ENCODE data around the gene SLC25A46.
A peak's percentile ranks its signal among the peaks of the same experiment; 100 is the strongest.
"Not testable (repeated sequence)": the region's sequence is repeated elsewhere in the genome, so short reads cannot be mapped to it uniquely, and the experiment has no call there.

The SLC25A46 gene

DNA sequence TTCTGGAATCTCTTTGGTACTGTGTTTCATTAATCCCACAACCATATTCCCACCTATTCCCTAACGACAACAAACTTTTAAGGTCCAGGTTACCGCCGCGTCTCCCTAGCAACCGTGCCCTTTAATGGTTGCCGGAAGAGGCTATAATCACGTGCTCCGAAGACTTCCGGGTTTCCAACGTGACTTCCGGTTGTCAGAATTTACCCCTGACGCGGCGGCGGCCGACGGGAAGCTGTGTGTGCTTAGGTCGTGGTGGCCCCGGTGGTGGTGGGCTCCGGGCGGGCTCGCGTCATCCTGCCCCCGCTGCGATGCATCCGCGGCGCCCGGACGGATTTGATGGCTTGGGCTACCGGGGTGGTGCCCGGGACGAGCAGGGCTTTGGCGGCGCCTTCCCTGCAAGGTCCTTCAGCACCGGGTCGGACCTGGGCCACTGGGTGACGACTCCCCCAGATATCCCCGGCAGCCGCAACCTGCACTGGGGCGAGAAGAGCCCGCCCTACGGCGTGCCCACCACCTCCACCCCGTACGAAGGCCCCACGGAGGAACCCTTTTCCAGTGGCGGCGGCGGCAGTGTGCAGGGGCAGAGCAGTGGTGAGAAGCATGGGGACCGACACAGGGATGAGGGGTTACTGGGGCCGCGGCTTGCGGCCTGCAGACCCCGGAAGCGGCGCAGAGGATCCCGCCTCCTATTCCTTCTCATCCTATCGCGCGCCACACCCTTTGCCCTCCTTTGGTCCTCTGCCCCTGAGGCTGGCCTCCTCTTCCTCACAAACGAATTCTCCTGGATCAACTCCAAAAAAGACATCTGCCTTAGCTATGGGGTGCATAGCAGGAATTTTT is at the start of gene SLC25A46:
Gene SLC25A46, plus strand, starts transcription at position 196 of the 840 bp plus-strand sequence. Its CDS starts 113 bp downstream, at position 309.
- DNase-seq = peak; percentile 92

DNA sequence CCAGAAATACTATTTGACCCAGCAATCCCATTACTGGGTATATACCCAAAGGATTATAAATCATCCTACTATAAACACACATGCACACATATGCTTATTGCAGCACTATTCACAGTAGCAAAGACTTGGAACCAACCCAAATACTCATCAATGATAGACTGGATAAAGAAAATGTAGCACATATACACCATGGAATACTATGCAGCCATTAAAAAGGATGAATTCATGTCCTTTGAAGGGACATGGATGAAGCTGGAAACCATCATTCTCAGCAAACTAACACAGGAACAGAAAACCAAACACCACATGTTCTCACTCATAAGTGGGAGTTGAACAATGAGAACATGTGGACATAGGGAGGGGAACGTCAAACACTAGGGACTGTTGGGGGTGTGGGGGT is 48.2 kb upstream of the SLC25A46 start:
- DNase-seq = not testable (repeated sequence)

DNA sequence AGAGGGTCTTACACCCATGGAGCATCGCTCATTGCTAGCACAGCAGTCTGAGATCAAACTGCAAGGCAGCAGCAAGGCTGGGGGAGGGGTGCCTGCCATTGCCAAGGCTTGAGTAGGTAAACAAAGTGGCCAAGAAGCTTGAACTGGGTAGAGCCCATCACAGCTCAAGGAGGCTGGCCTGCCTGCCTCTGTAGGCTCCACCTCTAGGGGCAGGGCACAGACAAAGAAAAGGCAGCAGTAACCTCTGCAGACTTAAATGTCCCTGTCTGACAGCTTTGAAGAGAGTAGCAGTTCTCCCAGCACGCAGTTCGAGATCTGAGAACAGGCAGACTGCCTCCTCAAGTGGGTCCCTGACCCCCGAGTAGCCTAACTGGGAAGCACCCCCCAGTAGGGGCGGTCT is 46.1 kb upstream of the SLC25A46 start:
- DNase-seq = not testable (repeated sequence)

DNA sequence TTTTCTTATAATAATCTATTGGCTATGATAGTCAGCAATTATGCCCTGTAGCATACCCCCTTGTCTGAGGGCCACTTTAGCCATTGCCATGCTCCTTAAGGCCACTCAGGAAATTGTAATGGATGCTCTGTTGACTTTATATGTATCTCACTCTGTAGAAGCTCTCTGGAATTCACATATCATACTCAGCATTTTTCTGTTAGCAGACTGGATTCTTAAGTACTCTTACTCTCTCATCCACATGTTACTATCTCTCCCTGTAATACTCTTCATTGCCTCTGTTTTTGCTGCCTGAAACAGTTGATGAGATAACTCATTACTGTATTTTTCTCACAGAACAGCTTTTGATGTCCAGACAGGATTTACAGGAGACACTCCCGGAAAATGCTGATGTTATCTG is 36.5 kb upstream of the SLC25A46 start:
- DNase-seq = no peak

DNA sequence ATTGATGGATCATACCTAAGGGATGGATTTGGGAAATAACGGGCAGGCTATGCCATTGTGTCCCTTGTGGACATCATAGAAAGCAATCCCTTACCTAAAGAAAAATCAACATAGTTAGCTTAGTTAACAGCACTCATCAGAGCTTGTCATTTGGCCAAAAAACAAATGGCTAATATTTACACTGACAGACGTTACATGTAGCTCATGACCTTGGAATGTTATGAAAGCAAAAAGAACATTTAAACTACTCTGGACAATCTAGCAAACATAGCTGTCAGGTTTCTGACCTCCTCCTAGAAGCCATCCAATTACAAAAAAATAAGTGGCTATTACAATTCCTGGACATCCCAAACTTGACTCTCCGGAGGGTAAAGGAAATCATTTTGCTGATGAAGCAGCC is 36.1 kb upstream of the SLC25A46 start:
- DNase-seq = no peak

DNA sequence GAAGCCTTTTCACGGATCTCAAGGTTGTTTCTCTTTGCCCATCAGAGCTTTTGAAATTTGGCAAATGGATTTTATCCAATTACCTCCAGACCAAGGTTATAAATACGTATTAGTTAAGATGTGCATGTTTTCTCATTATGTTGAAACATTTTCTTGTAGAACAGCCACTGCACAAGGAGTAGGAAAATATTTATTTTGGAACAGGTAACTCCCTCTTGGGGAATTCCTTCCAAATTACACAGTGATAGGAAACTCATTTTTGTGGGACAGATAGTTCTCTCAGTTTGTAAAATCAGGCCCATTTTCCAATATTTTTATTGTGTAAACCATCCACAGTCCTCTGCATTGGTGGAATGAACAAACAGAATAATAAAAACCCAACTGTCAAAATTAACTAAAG is 35.3 kb upstream of the SLC25A46 start:
- DNase-seq = no peak

DNA sequence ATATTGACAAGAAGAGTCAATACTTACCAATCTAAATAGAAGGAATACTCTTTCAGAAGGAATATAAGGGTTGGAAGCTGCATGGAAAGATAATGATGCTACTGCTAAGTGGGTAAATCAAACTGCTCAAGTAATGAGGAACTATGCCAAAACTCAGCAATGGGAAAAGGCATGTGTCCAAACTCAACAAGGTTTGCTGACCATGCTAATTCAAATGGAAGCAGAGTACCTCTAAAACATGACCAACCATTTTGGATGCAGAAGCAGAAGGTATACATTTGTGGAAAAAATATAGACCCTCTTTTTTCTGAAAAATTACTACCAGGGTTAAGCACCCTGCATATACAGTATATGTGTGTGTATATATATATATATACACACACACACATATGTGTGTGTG is 33.5 kb upstream of the SLC25A46 start:
- DNase-seq = no peak

DNA sequence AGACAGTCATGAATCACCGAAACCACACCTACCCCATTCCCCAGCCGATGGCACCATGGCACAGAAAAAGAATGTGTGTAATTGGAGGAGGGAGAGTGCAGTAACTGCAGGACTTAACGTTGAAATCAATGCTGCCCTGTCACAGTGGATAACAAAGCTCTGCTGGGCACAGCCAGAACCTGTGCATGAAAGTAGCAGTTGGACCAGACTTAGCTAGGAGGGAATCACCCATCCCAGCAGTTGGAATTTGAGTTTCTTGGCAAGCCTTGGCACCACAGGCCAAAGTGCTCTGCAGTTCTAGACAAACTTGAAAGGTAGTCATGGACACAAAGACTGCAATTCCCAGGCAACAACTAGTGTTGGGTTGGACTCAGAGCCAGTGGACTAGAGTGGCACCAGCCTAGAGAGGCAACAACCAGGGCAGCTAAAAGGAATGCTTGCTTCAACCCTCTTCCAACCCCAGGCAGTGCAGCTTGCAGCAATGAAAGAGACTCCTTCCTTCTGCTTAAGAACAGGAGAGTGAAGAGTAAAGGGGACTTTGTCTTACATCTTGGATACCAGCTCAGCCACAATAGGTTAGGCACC is 31.5 kb upstream of the SLC25A46 start:
- no peak for DNase-seq

DNA sequence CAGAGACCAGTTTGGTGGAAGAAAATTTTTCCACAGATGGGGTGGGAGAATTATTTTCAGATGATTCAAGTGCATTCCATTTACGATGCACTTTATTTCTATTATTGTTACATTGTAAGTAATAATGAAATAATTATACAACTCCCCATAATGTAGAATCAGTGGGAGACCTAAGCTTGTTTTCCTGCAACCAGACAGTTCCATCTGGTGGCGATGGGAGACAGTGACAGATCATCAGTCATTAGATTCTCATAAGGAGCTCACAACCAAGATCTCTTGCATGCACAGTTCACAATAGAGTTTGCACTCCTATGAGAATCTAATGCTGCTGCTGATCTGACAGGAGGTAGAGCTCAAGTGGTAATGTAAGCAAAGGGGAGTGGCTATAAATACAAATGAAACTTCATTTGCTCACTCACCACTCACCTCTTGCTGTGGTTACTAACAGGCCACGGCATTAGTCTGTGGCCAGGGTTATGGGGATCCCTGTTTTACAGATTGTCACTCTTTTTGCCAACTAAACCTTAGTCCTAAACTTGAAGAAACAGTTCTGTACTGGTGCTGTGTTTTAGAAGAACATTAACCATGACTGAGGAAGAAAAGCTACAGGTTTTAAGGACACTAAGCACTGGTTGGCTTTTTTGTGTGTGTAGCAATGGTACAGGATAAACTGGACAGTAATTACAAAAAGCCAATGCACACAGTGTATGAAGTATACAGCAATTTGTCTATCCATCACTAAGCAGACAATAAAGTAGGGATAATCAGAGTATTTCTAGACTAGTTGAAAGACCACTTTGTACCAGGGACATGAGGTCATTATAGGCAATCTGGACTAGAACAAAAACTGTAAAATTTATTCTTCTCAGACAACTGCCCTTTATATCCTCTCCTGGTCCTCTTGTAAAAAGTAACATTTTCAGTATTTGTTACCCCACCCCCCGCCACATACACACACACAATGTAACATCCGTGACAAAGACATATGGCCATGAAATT is 22.3 kb upstream of the SLC25A46 start:
- DNase-seq = no peak

DNA sequence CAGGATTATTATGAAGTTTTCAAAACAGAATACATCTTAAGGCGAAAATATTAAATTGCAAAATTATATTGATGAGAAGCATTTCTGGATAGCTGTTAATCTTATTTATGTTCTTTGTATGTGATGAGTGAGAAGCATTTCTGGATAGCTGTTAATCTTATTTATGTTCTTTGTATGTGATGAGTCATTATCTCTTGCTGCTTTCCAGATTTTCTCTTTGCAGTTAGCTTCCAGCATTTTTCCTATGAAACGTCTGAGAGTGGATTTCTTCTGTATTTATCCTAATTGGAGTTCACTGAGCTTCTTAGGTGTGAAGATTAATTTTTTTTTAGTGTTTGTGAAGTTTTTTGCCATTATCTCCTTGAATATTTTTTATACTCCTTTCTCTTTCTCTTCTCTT is 20.5 kb upstream of the SLC25A46 start:
- no peak for DNase-seq

DNA sequence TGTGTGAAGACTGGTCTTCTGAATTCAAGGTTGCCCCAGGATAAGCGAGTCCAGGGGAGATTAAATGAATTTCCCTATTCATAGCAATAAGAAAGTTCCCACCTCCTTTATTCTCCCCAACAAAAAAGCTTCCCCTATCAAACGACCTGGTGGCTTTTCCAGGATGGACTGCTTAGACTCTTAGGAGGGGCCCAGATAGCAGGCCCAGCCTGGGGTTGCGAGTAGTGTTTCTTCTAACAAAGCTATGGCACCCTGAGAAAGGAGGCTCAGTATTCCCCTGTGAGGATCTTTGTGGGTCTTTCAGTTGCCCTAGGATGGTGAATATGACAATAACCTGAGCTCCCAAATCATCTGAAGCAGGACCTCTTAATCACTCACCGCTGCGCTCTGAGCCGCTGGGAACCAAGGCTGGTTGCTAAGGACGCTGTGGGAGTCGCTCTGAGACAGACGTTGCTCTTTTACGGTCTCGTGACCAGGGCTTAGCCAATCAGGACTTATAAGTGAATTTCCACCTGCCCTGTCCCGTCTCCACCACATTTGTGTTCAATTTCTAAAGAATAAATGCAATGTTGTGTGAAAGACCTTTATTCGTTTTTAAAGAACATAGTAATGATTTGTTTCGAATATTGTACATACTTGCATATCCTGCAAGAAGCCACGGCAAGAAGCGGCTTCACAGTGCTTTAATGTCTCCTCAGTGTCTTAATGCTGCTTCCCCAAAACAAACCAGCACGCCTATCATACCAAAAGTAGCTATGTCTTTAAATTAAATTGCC is 12.4 kb upstream of the SLC25A46 start, which contains the start of gene TMEM232:
Gene TMEM232, minus strand, starts transcription at position 423 of the 776 bp plus-strand sequence. CDS start 59,319 bp downstream, outside the sequence.
- DNase-seq = peak; percentile 74

DNA sequence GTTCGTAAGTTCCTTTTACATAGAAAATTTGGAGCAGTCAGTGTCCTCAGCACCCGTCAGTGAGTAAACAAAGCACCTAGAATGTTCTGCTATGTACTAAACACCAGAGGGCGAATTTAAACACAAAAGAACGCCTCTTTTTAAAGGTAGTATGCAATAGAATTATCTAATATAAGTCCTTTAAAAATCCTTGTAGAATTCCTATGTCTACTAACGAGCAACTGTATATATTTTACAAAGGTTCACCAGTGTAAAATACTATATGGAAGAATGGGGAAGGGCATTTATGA is 11.8 kb upstream of the SLC25A46 start:
- no peak for DNase-seq

DNA sequence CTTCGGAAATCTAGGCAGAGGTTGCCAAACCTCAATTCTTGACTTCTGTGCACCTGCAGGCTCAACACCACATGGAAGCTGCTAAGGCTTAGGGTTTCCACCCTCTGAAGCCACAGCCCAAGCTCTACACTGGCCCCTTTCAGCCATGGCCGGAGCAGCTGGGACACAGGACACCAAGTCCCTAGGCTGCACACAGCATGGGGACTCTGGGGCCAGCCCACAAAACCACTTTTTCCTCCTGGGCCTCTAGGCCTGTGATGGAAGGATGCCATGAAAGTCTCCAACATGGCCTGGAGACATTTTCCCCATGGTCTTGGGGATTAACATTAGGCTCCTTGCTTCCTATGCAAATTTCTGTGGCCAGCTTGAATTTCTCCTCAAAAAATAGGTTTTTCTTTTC is 7.3 kb upstream of the SLC25A46 start:
- DNase-seq = not testable (repeated sequence)

DNA sequence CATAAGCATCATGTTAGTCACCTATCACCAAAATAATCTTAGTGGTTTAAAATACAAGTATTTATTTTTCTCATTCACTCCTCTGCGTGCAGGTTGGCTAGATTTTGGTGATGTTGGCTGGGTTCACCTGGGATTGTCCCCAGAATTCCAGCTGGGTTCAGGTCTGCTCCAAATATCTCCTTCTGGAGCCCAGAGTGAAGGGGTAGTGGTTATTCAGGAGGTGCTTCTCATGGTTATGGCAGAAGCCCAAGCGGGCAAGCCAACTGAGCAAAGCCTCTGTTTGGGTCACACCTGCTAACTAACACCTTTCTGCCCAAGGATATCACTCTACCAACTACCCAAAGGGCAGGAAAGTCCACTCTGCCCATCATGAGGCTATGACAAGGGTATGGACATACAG is 4.7 kb upstream of the SLC25A46 start:
- DNase-seq = no peak

DNA sequence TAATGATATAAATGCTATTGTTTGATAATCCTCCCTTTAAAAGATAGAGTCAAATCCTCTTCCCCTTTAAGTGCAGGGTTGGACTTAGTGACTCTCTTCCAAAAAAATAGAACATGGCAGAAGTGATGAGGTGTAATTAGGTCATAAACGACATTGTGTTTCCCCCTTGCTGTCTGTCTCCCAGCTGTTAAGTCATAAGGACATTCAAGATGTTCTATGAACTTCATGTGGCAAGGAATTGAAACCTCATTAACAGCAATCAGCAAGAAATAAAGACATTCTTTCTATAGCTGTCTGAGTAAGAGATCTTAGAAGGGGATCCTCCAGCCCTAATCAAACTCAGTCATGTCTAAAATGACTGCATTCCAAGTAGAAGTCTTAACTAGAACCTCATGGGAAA is 3.3 kb upstream of the SLC25A46 start:
- DNase-seq = no peak

DNA sequence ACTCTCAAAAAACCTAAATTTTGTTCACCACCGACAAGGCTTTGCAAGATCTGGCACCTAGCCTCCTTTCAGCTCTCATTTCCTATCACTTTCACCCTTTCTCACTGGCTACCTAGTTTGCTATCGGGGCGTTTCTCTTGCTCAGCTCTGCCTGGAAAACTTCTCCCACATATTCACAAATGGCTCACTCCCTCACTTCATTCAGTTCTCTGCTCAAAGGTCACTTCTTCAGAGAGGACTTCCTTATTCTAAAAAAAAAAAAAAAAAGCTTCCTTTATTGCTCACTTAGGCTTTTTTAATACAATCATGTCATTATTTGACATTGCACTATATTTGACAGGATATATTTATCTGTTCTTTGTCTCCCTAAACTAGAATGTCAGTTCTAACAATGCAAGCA is 2.1 kb upstream of the SLC25A46 start:
- no peak for DNase-seq

DNA sequence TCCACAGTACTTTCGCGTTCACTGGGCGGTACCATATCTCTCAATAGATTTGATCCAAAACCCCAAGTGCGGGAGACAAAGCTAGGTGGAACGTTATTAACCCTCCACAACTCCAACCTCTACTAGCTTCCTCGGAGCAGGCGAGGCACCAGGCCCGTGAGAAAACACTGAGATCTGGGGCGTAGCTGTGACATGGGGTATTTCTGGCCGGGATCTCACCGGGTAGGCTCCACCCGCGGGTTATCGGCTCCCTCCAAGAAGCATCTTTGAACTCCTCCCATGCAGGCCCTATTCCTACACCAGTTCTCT is 350 bp upstream of the SLC25A46 start:
- no peak for DNase-seq

DNA sequence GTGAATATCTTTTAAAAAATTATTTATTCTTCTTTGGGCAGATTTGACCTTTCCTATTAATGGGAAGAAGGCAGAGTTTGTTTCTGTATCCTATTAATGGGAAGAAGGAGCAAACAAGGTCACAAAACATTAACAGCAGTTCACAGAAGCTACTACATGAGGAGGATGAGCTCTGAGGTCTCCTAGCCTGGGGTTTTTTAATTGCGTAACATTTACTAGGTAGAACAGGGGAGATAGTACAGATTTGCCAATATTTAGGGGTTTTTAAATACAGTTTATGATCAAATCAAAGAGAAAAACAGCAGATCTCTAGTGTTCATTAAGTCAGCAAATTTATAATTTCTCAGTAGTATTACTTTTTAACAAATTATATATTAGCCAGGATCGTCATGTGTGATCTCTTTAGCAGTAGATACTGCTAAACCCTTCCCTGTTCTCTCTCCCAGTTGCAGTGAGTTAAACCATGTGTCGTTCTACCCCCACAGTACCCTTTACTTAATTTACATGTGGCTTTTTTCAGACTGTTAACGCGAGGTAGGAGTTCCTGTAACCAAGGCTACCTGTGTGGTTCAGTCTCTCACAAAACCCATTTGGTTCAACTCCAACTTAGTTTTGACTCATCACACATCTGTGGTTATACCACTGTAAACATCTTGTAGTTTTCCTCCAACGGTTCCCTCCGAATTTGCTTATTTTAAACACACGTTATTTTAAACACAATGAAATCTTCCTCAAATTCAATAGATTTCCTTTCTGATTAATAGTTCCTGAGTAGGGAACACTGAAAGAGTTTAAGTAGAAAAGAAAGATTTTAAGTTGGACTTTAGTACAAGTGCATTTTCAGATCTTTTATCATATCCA is 13.3 kb downstream of the SLC25A46 start:
- DNase-seq = peak; percentile 90

DNA sequence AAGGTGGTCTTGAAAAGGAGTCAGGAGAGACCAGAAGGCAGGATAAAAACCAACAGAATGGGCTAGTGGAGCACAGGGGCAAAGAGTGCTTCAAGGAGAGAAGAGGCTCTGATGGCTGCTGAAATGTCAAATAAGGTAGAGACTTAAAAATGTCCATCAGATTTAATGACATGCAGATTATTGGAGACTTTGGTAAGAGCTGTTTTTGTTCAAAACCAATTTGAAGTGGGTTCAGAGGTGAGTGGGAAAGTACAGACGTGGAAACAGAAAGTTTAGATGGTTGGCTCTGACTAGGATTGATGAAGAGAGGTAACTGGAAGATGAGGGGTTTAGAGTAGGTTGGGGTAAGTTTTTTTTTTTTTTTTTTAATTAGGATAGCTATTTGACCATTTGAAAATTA is 14.1 kb downstream of the SLC25A46 start:
- DNase-seq = peak; percentile 62

DNA sequence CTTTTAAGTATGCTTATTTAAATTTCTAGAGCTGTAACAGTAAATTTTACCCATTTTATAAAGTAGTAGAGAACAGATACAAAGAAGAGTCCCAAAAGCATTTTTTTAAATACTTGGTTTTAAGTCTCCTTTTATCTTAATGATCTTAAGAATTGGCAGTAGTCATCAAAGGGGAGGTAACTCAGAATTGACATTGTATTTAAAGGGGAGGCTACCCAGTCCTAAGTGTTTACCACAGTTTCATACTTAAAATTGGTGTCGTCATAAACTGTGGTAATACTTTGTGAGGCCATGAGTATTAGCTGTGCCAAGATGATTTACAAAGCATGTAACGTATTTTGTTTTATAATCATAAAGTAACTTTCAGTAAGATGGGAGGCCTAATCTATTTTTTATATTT is 14.8 kb downstream of the SLC25A46 start:
- peak; percentile 32 for DNase-seq

DNA sequence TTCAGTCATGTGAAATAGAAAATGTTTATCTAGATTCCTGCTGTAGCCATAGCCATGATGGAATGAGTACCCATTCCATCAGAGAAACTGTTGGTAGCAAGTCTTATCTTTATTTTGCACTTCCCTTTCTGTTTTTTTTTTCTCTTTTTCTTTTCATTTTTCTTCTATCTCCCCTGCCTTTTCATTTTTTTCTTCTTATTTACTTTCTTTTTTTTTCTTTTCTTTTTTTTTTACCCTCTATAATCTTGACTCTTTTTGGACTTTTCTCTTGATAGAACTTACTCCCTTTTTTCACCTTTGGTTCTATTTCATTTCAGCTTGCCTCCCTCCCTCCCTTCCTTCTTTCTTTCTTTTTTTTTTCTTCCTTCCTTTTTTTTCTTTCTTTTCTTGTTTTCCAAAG is 15.4 kb downstream of the SLC25A46 start:
- DNase-seq = no peak

Measured in activated CD4-positive, alpha-beta T cell treated with anti-CD3 and anti-CD28 coated beads, Interleukin-10, Interleukin-2, amounts not matched to agents 100 ng/mL and 50 ng/mL, durations not matched to agents 16 hours and 8 hours (primary cell).